H9 (cell line): Measurements from ENCODE around the gene ZNF512B. TPM values are rescaled to one million over a fixed set of nuclear protein-coding genes. Genes with fewer than 3 reads are reported as not detected.

Experiments used
- DNase-seq: peaks from one replicate; pipeline ENCODE4 v3.0.0-alpha.2; 2017
- H2AFZ ChIP-seq: one replicate; pipeline ENCODE4 v1.6.1; 2013; ENCODE audit warnings: mild to moderate bottlenecking, low read length, control low read depth, moderate library complexity
- H2AK5ac ChIP-seq: 2 replicates; pipeline ENCODE4 v1.6.1; 2013; ENCODE audit warnings: low read length, control low read depth, mixed read lengths; ENCODE audit not compliant: insufficient read length
- H2BK120ac ChIP-seq: one replicate; pipeline ENCODE4 v1.6.1; 2013; ENCODE audit warnings: low read depth, mild to moderate bottlenecking, low read length, control low read depth, inconsistent platforms; ENCODE audit not compliant: poor library complexity, severe bottlenecking
- H2BK12ac ChIP-seq: 2 replicates; pipeline ENCODE4 v1.6.1; 2013; ENCODE audit warnings: low read length, control low read depth, mixed read lengths, low read depth; ENCODE audit not compliant: insufficient read length
- H2BK15ac ChIP-seq: 2 replicates; pipeline ENCODE4 v1.6.1; 2013; ENCODE audit warnings: low read depth, low read length, control low read depth
- H2BK20ac ChIP-seq: one replicate; pipeline ENCODE4 v1.6.1; 2013; ENCODE audit warnings: low read depth, mild to moderate bottlenecking, low read length, control low read depth, inconsistent platforms; ENCODE audit not compliant: poor library complexity, severe bottlenecking
- H2BK5ac ChIP-seq: 2 replicates; pipeline ENCODE4 v1.6.1; 2013; ENCODE audit warnings: low read length, control low read depth, mixed read lengths; ENCODE audit not compliant: insufficient read length
- H3K14ac ChIP-seq: 2 replicates; pipeline ENCODE4 v1.6.1; 2013; ENCODE audit warnings: low read length, control low read depth; ENCODE audit not compliant: insufficient read depth
- H3K18ac ChIP-seq: 2 replicates; pipeline ENCODE4 v1.6.1; 2013; ENCODE audit warnings: low read depth, mild to moderate bottlenecking, mixed read lengths, low read length, control low read depth; ENCODE audit not compliant: insufficient read length
- H3K23ac ChIP-seq: 2 replicates; pipeline ENCODE4 v1.6.1; 2013; ENCODE audit warnings: low read length, control low read depth, mixed read lengths, low read depth; ENCODE audit not compliant: insufficient read length
- H3K23me2 ChIP-seq: 2 replicates; pipeline ENCODE4 v1.6.1; 2013; ENCODE audit warnings: low read depth, mild to moderate bottlenecking, mixed read lengths, low read length, control low read depth; ENCODE audit not compliant: insufficient read length, poor library complexity, severe bottlenecking
- H3K27ac ChIP-seq: 2 replicates; pipeline ENCODE4 v1.5.1; 2013; ENCODE audit warnings: low read length, control low read depth, mixed read lengths, low read depth; ENCODE audit not compliant: insufficient read length
- H3K27me3 ChIP-seq: 2 replicates; pipeline ENCODE4 v1.6.1; 2013; ENCODE audit warnings: low read length, control low read depth, inconsistent platforms; ENCODE audit not compliant: insufficient read depth
- H3K4ac ChIP-seq: 2 replicates; pipeline ENCODE4 v1.6.1; 2013; ENCODE audit warnings: low read depth, mild to moderate bottlenecking, control low read depth, inconsistent platforms, low read length, moderate library complexity
- H3K4me1 ChIP-seq: 2 replicates; pipeline ENCODE4 v1.6.1; 2013; ENCODE audit warnings: low read length, control low read depth, inconsistent platforms; ENCODE audit not compliant: insufficient read depth
- H3K4me2 ChIP-seq: 2 replicates; pipeline ENCODE4 v1.6.1; 2013; ENCODE audit warnings: low read length, control low read depth, mixed read lengths; ENCODE audit not compliant: insufficient read length, insufficient read depth
- H3K56ac ChIP-seq: 2 replicates; pipeline ENCODE4 v1.6.1; 2013; ENCODE audit warnings: low read depth, mild to moderate bottlenecking, mixed read lengths, low read length, control low read depth; ENCODE audit not compliant: insufficient read length
- H3K79me1 ChIP-seq: 2 replicates; pipeline ENCODE4 v1.6.1; 2013; ENCODE audit warnings: low read depth, mild to moderate bottlenecking, moderate library complexity, low read length, control low read depth, inconsistent platforms; ENCODE audit not compliant: insufficient read depth, poor library complexity, severe bottlenecking
- H3K79me2 ChIP-seq: 2 replicates; pipeline ENCODE4 v1.6.1; 2013; ENCODE audit warnings: low read length, control low read depth, inconsistent platforms; ENCODE audit not compliant: insufficient read depth
- H3K9ac ChIP-seq: 2 replicates; pipeline ENCODE4 v1.6.1; 2013; ENCODE audit warnings: low read length, control low read depth, mixed read lengths; ENCODE audit not compliant: insufficient read length; ENCODE audit errors: extremely low read depth
- H3K9me3 ChIP-seq: one replicate; pipeline ENCODE4 v1.6.1; 2013; ENCODE audit warnings: low read depth, low read length, inconsistent platforms; ENCODE audit not compliant: control insufficient read depth
- H3T11ph ChIP-seq: one replicate; pipeline ENCODE4 v1.6.1; 2013; ENCODE audit warnings: mild to moderate bottlenecking, low read length, control low read depth, inconsistent platforms
- H4K20me1 ChIP-seq: one replicate; pipeline ENCODE4 v1.6.1; 2013; ENCODE audit not compliant: control insufficient read depth, insufficient read length, insufficient read depth
- H4K5ac ChIP-seq: 2 replicates; pipeline ENCODE4 v1.6.1; 2013; ENCODE audit warnings: low read depth, mild to moderate bottlenecking, mixed read lengths, low read length, control low read depth; ENCODE audit not compliant: insufficient read length
- H4K8ac ChIP-seq: replicated peaks from 2 replicates; pipeline ENCODE4 v1.6.1; 2013; ENCODE audit warnings: low read length, control low read depth, mixed read lengths, low read depth; ENCODE audit not compliant: insufficient read length
- H4K91ac ChIP-seq: 2 replicates; pipeline ENCODE4 v1.6.1; 2013; ENCODE audit warnings: low read depth, mild to moderate bottlenecking, moderate library complexity, mixed read lengths, low read length, control low read depth; ENCODE audit not compliant: insufficient read length
- H3K27ac Mint-ChIP-seq, 3 experiments: 2 replicates in 2 of 3; 3 replicates in 1 of 3; pipeline ENCODE4 v1.8.0; 2020 to 2021; ENCODE audit warnings: mixed read lengths in 3 of 3, mild to moderate bottlenecking in 1 of 3, moderate library complexity in 1 of 3
- H3K27me3 Mint-ChIP-seq: 2 replicates; pipeline ENCODE4 v1.8.0; 2021; ENCODE audit warnings: low read depth, mild to moderate bottlenecking, moderate library complexity, mixed read lengths
- H3K36me3 Mint-ChIP-seq, 3 experiments: 2 replicates in 2 of 3; 3 replicates in 1 of 3; pipeline ENCODE4 v1.8.0; 2020 to 2021; ENCODE audit warnings: low read depth in 3 of 3, mixed read lengths in 3 of 3; ENCODE audit not compliant: insufficient read depth in 1 of 3
- H3K4me1 Mint-ChIP-seq, 2 experiments: 2 replicates each; pipeline ENCODE4 v1.8.0; 2020; ENCODE audit warnings: mixed read lengths in 2 of 2
- H3K4me3 Mint-ChIP-seq, 2 experiments: 2 replicates in 1 of 2; 3 replicates in 1 of 2; pipeline ENCODE4 v1.8.0; 2020 to 2021; ENCODE audit warnings: mild to moderate bottlenecking in 2 of 2, mixed read lengths in 2 of 2, moderate library complexity in 1 of 2
- H3K9me3 Mint-ChIP-seq, 2 experiments: 2 replicates in 1 of 2; 3 replicates in 1 of 2; pipeline ENCODE4 v1.8.0; 2020; ENCODE audit warnings: mild to moderate bottlenecking in 2 of 2, mixed read lengths in 2 of 2, moderate library complexity in 1 of 2
- WGBS: extraction: QIAGEN DNeasy Blood & Tissue Kit; methylation state at CpG from one replicate; pipeline ENCODE4 v1.1.7; 2013; ENCODE audit warnings: missing lambda C conversion rate, low lambda C conversion rate, mixed read lengths; ENCODE audit not compliant: insufficient read length; ENCODE audit errors: extremely low coverage; 5-methylcytosine and 5-hydroxymethylcytosine counted together
- total RNA-seq: library from RNA; stranded (reverse); gene quantifications from 2 replicates; pipeline ENCODE4 v1.2.1, GENCODE V29; 2021
- TF ChIP-seq, protein P1 (sequence below): fragments of 200-600 bp; sonication (generic); conservative IDR thresholded peaks from 3 replicates; pipeline ENCODE4 v1.8.0; 2021; ENCODE audit warnings: antibody characterized with exemption, mild to moderate bottlenecking

Gene ZNF512B
- total RNA-seq, 1 experiment from 2014 or later, result 46.0 TPM

DNA sequence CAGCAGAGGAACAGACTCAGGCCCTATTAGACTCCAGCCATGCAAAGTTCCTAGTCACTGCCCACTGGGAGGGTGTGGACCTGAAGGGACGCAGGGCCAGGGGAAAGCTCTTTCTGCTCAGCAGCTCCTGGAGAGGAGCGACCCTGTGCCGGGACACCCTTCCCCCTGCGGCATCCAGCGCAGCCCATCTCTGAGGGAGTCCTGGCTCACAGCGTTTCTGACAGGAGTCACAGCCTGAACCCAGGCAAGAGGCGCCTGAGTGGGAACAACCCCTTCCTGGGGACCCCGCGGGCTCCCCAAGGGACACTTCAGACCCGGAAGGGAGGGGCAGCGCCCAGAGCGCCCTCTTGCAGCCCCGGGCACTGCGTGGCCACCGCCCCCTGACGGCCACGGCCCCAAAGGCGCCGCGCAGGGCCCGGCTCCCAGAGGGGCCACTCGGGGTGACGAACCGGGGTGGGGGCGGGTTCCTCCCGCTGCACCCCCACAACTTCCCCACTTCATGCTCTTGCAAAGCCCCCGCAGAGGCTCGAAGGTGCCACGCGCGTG, 14.4 kb downstream of the ZNF512B start:
- no peak overlapping the region for H3K23ac ChIP-seq
- H3K27ac ChIP-seq, result no peak overlapping the region
- peak overlapping the region; percentile 61 for H3K4me2 ChIP-seq
- H2BK15ac ChIP-seq, result no peak overlapping the region
- no peaks in the 10 kb centered on the region for H3K9me3 ChIP-seq
- H3K4me3 Mint-ChIP-seq, result peak overlapping the region; percentile 79 to 86
- H3K79me1 ChIP-seq, result peaks cover 2% of the 10 kb centered on the region
- peaks cover 33 to 35% of the 10 kb centered on the region in 2 experiments for H3K4me1 Mint-ChIP-seq
- no peak for DNase-seq
- H4K8ac ChIP-seq, result no peak overlapping the region
- no peak overlapping the region for H4K91ac ChIP-seq
- TF ChIP-seq, protein P1, sequence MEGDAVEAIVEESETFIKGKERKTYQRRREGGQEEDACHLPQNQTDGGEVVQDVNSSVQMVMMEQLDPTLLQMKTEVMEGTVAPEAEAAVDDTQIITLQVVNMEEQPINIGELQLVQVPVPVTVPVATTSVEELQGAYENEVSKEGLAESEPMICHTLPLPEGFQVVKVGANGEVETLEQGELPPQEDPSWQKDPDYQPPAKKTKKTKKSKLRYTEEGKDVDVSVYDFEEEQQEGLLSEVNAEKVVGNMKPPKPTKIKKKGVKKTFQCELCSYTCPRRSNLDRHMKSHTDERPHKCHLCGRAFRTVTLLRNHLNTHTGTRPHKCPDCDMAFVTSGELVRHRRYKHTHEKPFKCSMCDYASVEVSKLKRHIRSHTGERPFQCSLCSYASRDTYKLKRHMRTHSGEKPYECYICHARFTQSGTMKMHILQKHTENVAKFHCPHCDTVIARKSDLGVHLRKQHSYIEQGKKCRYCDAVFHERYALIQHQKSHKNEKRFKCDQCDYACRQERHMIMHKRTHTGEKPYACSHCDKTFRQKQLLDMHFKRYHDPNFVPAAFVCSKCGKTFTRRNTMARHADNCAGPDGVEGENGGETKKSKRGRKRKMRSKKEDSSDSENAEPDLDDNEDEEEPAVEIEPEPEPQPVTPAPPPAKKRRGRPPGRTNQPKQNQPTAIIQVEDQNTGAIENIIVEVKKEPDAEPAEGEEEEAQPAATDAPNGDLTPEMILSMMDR, result peak; percentile 35
- no peak overlapping the region; a peak in 1 of 7 replicates for H3K27ac Mint-ChIP-seq
- no CpG with 5 or more reads among the region's 31 CpGs for WGBS
- no peak overlapping the region for H3K18ac ChIP-seq
- H3K4ac ChIP-seq, result no peak overlapping the region
- H3K14ac ChIP-seq, result no peak overlapping the region
- no peak overlapping the region for H2AK5ac ChIP-seq
- H3K27me3 ChIP-seq, result no peaks in the 10 kb centered on the region
- no peaks in the 10 kb centered on the region; the same call in 1 of the 2 replicates for H3K4me1 ChIP-seq
- no peak overlapping the region for H3T11ph ChIP-seq
- no peak overlapping the region for H2AFZ ChIP-seq
- H3K27me3 Mint-ChIP-seq, result no peaks in the 10 kb centered on the region
- no peak overlapping the region for H3K56ac ChIP-seq
- no peak overlapping the region for H2BK5ac ChIP-seq
- peaks cover 0 to 25% (median 16%) of the 10 kb centered on the region in 3 experiments; a peak in 4 of 7 replicates for H3K36me3 Mint-ChIP-seq
- no peak overlapping the region for H4K5ac ChIP-seq
- H2BK20ac ChIP-seq, result no peak overlapping the region
- no peak overlapping the region for H2BK120ac ChIP-seq
- peak overlapping the region; percentile 92 for H3K9ac ChIP-seq
- H4K20me1 ChIP-seq, result no peaks in the 10 kb centered on the region
- no peaks in the 10 kb centered on the region for H3K9me3 Mint-ChIP-seq
- H2BK12ac ChIP-seq, result no peak overlapping the region
- peaks cover 15% of the 10 kb centered on the region; the same call in 1 of the 2 replicates for H3K79me2 ChIP-seq
- peaks cover 14% of the 10 kb centered on the region for H3K23me2 ChIP-seq
